ENCODE measurements around the gene CALD1.

- TF ChIP-seq CTCF (IDR thresholded peaks at IDR 0.05): no peak
- no peak for TF ChIP-seq POLR2A (IDR thresholded peaks at IDR 0.05)
Observed at GRCh38 chr7:134818613-134819345, 39.3 kb downstream of the CALD1 start.
